SU-DHL-6 (cell line): ENCODE measurements around the gene GJA3.

Source experiments
- EZH2phosphoT487 ChIP-seq: fragments of 200-600 bp; sonication (generic), shearing (Covaris generic); conservative IDR thresholded peaks from 2 replicates; pipeline ENCODE4 v1.6.1; 2018; ENCODE audit warnings: mild to moderate bottlenecking, antibody characterized with exemption, low read length, moderate library complexity, mixed read lengths
- TF ChIP-seq, protein P1 (sequence below): fragments of 200-600 bp; sonication (generic); IDR thresholded peaks from one replicate; pipeline ENCODE4 v1.5.1; 2017; ENCODE audit warnings: antibody characterized with exemption, mild to moderate bottlenecking, low read length, moderate library complexity; ENCODE audit not compliant: insufficient read depth, poor library complexity, severe bottlenecking

DNA sequence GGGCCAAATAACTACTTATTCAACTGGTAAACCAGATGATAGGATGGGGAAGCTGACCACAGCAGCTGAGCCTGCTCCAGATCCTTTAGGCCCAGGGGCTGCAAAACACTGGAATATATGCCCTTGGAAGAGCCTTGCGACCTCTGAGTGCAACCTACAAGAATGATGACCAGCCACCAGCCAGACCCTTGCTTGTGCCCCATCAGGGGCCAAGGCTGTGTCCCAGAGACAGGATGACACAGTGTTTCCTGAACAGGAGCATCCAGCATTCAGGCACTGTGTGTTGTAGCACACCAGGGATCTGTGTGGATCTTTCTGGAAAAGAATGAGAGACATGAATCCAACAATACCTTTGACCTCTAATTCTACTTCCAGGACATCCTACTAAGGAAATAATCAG is 14.5 kb downstream of the GJA3 start:
- TF ChIP-seq, protein P1, sequence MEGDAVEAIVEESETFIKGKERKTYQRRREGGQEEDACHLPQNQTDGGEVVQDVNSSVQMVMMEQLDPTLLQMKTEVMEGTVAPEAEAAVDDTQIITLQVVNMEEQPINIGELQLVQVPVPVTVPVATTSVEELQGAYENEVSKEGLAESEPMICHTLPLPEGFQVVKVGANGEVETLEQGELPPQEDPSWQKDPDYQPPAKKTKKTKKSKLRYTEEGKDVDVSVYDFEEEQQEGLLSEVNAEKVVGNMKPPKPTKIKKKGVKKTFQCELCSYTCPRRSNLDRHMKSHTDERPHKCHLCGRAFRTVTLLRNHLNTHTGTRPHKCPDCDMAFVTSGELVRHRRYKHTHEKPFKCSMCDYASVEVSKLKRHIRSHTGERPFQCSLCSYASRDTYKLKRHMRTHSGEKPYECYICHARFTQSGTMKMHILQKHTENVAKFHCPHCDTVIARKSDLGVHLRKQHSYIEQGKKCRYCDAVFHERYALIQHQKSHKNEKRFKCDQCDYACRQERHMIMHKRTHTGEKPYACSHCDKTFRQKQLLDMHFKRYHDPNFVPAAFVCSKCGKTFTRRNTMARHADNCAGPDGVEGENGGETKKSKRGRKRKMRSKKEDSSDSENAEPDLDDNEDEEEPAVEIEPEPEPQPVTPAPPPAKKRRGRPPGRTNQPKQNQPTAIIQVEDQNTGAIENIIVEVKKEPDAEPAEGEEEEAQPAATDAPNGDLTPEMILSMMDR = no peak
- no peak for TF ChIP-seq EZH2phosphoT487
